GM21447 (cell line): ENCODE measurements around the gene LYRM4.

Source experiments
- ATAC-seq: cut with Tn5 transposase; IDR thresholded peaks from one replicate; pipeline ENCODE4 v1.9.1; 2021; ENCODE audit not compliant: unreplicated experiment

LYRM4 gene

GRCh38 chr6:5260661-5261544, at the start of gene LYRM4, which contains the start of gene FARS2:
LYRM4 (minus strand) TSS chr6:5260950; CDS start chr6:5260733, 217 bp downstream.
FARS2 (plus strand) TSS chr6:5261513.
- ATAC-seq: peak; percentile 73

- no peak for ATAC-seq
Observed at GRCh38 chr6:5308066-5308465, 47.3 kb upstream of the LYRM4 start.

GRCh38 chr6:5307058-5307457, 46.3 kb upstream of the LYRM4 start:
- no peak for ATAC-seq

- no peak for ATAC-seq
Observed at GRCh38 chr6:5305968-5306626, 45.3 kb upstream of the LYRM4 start.

GRCh38 chr6:5303682-5304081, 42.9 kb upstream of the LYRM4 start:
- ATAC-seq: no peak

GRCh38 chr6:5302995-5303622, 42.4 kb upstream of the LYRM4 start:
- peak; percentile 70 for ATAC-seq

GRCh38 chr6:5302220-5302946, 41.6 kb upstream of the LYRM4 start:
- peak; percentile 92 for ATAC-seq

GRCh38 chr6:5300206-5300764, 39.5 kb upstream of the LYRM4 start:
- ATAC-seq: no peak

- no peak for ATAC-seq
Observed at GRCh38 chr6:5295623-5296022, 34.9 kb upstream of the LYRM4 start.

- no peak for ATAC-seq
Observed at GRCh38 chr6:5294392-5295211, 33.9 kb upstream of the LYRM4 start.

GRCh38 chr6:5293692-5294091, 32.9 kb upstream of the LYRM4 start:
- ATAC-seq: no peak

- no peak for ATAC-seq
Observed at GRCh38 chr6:5292154-5292553, 31.4 kb upstream of the LYRM4 start.

- no peak for ATAC-seq
Observed at GRCh38 chr6:5290500-5290899, 29.8 kb upstream of the LYRM4 start.

GRCh38 chr6:5290097-5290496, 29.3 kb upstream of the LYRM4 start:
- no peak for ATAC-seq

GRCh38 chr6:5287966-5288297, 27.2 kb upstream of the LYRM4 start:
- no peak for ATAC-seq

- ATAC-seq: no peak
Observed at GRCh38 chr6:5287205-5287965, 26.6 kb upstream of the LYRM4 start.

GRCh38 chr6:5286780-5287179, 26.0 kb upstream of the LYRM4 start:
- peak; percentile 58 for ATAC-seq

- no peak for ATAC-seq
Observed at GRCh38 chr6:5285526-5285925, 24.8 kb upstream of the LYRM4 start.

GRCh38 chr6:5285081-5285480, 24.3 kb upstream of the LYRM4 start:
- ATAC-seq: no peak
